Natural killer cell (primary cell): ENCODE results near the gene ZMYM2. TPM values are rescaled to one million over a fixed set of nuclear protein-coding genes. Genes with fewer than 3 reads are reported as not detected.

ENCODE experiments used
- ATAC-seq, 3 donors: fragments of 150-1000 bp in 2 of 3; fragments of 200-7000 bp in 1 of 3; cut with Tn5 transposase; 1 replicate in 1 of 3; 2 replicates in 2 of 3; pipeline ENCODE4 v1.10.0; 2021; ENCODE audit warnings: mild to moderate bottlenecking in 2 of 3, moderate library complexity in 2 of 3
- DNase-seq, 2 donors: peaks; one replicate each; pipeline versions ENCODE4 v3.0.0 to v3.0.0-alpha.2; 2013 to 2021; ENCODE audit warnings: mixed read lengths in 1 of 2
- H3K27ac ChIP-seq: one replicate; pipeline ENCODE4 v1.5.1; 2013; ENCODE audit warnings: mild to moderate bottlenecking, low read length
- H3K27me3 ChIP-seq: one replicate; pipeline ENCODE4 v1.6.1; 2013; ENCODE audit warnings: low read length; ENCODE audit not compliant: control insufficient read depth, insufficient read depth
- H3K36me3 ChIP-seq: one replicate; pipeline ENCODE4 v1.6.1; 2013; ENCODE audit warnings: low read length; ENCODE audit not compliant: control insufficient read depth, insufficient read depth
- H3K4me1 ChIP-seq: one replicate; pipeline ENCODE4 v1.6.1; 2013; ENCODE audit warnings: low read length; ENCODE audit not compliant: control insufficient read depth, insufficient read depth
- H3K4me3 ChIP-seq: one replicate; pipeline ENCODE4 v1.5.1; 2013; ENCODE audit warnings: low read length
- H3K9me3 ChIP-seq: one replicate; pipeline ENCODE4 v1.6.1; 2013; ENCODE audit warnings: low read length; ENCODE audit not compliant: control insufficient read depth, insufficient read depth
- H3K27ac Mint-ChIP-seq, 2 donors: one replicate each; pipeline ENCODE4 v1.8.0; 2022; ENCODE audit warnings: mild to moderate bottlenecking in 2 of 2, mixed read lengths in 2 of 2, moderate library complexity in 1 of 2
- H3K27me3 Mint-ChIP-seq, 2 donors: one replicate each; pipeline ENCODE4 v1.8.0; 2022; ENCODE audit warnings: low read depth in 2 of 2, mixed read lengths in 2 of 2
- H3K36me3 Mint-ChIP-seq: one replicate; pipeline ENCODE4 v1.8.0; 2022; ENCODE audit warnings: mixed read lengths
- H3K4me1 Mint-ChIP-seq, 2 donors: one replicate each; pipeline ENCODE4 v1.8.0; 2022; ENCODE audit warnings: mixed read lengths in 2 of 2
- H3K4me3 Mint-ChIP-seq: one replicate; pipeline ENCODE4 v1.8.0; 2022; ENCODE audit warnings: mild to moderate bottlenecking, moderate library complexity, mixed read lengths
- H3K9me3 Mint-ChIP-seq, 2 donors: one replicate each; pipeline ENCODE4 v1.8.0; 2022; ENCODE audit warnings: mixed read lengths in 2 of 2
- WGBS: methylation state at CpG from one replicate; pipeline ENCODE4 v1.1.7; 2013; ENCODE audit warnings: missing lambda C conversion rate; ENCODE audit not compliant: insufficient coverage; 5-methylcytosine and 5-hydroxymethylcytosine counted together
- intact Hi-C: fragments of 100-400 bp; cut with micrococcal nuclease; formaldehyde crosslinking; loops from one replicate; pipeline ENCODE4 v1.14.2; 2022
- total RNA-seq, 4 donors: library from RNA; stranded (reverse); fragments of 120-200 nt in 1 of 4; gene quantifications; one replicate each; pipeline versions ENCODE4 v1.2.3 to v1.2.4, GENCODE V29; 2013 to 2022
- TF ChIP-seq, protein P1 (sequence below): fragments of 200-600 bp; IDR thresholded peaks from one replicate; pipeline ENCODE4 v1.8.0; 2022; ENCODE audit warnings: antibody characterized with exemption

Gene ZMYM2
- 100 to 1,000 TPM in 1 of 3 donors, 10 to 100 TPM in 2; 82.1 to 101 (median 87.0) TPM for total RNA-seq
- 137 TPM for total RNA-seq (2013)

DNA sequence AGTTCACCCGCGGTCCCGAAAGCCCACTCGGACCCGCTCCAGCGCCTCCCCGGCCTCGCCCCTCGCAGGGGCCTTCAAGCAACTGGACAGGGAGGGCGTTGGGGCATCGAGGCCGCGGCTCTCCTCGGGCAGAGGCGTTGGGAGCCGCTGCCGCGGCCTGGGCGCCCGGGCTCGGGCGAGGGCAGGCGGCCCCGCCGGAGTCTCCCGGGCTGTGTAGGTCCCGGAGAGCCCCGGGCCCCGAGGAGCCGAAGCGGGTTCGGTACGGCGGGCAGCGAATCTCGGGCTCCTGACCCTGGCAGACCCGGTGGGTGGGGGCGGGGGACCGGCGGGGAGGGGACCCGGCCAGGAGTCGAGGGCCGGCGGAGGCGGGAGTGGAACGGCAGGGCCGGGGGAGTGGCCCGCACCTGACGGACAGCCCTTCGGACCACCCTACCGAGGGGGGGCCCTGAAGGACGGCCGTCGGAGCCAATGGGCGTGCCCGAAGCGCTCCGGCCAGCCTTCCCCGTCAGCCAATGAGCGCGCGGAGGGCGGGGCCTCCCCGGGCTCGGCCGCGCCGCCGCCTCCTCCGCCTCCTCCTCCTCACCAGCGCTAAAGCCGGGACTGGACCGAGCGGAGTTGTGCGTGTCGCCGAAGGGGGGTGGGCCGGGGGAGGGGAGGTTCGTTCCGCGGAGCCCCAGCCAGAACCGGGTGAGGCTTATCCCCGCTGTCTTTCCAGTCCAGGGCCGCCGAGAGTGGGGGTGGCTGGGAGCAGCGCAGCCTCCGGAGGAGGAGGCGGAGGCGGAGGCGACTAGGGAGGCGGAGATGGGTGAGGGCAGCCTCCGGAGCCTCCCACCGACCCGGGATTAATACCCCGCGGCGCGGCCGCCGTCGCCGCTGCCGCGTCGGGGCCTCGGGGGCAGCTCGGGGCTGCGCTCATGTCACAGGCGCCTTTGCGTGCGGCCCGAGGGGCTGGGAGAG is at the start of gene ZMYM2:
Gene ZMYM2, plus strand, starts transcription at position 573 of the 957 bp plus-strand sequence. CDS start 34,346 bp downstream, outside the sequence.
- peak within 1 kb of the TSS; percentile 82 for H3K4me3 ChIP-seq
- H3K27me3 ChIP-seq = no peaks in the 10 kb centered on the region
- H3K36me3 ChIP-seq = peaks cover 15% of the 10 kb centered on the region
- peak; percentile 97 to 100 for DNase-seq
- TF ChIP-seq, protein P1, sequence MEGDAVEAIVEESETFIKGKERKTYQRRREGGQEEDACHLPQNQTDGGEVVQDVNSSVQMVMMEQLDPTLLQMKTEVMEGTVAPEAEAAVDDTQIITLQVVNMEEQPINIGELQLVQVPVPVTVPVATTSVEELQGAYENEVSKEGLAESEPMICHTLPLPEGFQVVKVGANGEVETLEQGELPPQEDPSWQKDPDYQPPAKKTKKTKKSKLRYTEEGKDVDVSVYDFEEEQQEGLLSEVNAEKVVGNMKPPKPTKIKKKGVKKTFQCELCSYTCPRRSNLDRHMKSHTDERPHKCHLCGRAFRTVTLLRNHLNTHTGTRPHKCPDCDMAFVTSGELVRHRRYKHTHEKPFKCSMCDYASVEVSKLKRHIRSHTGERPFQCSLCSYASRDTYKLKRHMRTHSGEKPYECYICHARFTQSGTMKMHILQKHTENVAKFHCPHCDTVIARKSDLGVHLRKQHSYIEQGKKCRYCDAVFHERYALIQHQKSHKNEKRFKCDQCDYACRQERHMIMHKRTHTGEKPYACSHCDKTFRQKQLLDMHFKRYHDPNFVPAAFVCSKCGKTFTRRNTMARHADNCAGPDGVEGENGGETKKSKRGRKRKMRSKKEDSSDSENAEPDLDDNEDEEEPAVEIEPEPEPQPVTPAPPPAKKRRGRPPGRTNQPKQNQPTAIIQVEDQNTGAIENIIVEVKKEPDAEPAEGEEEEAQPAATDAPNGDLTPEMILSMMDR = no peak
- no peaks in the 10 kb centered on the region for H3K36me3 Mint-ChIP-seq
- peaks cover 23 to 29% of the 10 kb centered on the region in 2 donors for H3K4me1 Mint-ChIP-seq
- H3K9me3 ChIP-seq = no peaks in the 10 kb centered on the region
- peak within 1 kb of the TSS; percentile 95 for H3K4me3 Mint-ChIP-seq
- peak within 1 kb of the TSS; percentile 98 for H3K27ac ChIP-seq
- WGBS = under 1% methylated on average over 106 of the region's 112 CpGs
- H3K9me3 Mint-ChIP-seq = no peaks in the 10 kb centered on the region
- peak within 1 kb of the TSS; percentile 91 to 96 for H3K27ac Mint-ChIP-seq
- ATAC-seq = peak; percentile 79 to 94 (median 86)
- intact Hi-C loops = loop anchor here (5.0 kb wide), 1 partner anchor 326 kb away; the partner anchor contains the start of gene MPHOSPH8
- peaks cover 0 to 3% of the 10 kb centered on the region in 2 donors for H3K27me3 Mint-ChIP-seq
- H3K4me1 ChIP-seq = peaks cover 8% of the 10 kb centered on the region

DNA sequence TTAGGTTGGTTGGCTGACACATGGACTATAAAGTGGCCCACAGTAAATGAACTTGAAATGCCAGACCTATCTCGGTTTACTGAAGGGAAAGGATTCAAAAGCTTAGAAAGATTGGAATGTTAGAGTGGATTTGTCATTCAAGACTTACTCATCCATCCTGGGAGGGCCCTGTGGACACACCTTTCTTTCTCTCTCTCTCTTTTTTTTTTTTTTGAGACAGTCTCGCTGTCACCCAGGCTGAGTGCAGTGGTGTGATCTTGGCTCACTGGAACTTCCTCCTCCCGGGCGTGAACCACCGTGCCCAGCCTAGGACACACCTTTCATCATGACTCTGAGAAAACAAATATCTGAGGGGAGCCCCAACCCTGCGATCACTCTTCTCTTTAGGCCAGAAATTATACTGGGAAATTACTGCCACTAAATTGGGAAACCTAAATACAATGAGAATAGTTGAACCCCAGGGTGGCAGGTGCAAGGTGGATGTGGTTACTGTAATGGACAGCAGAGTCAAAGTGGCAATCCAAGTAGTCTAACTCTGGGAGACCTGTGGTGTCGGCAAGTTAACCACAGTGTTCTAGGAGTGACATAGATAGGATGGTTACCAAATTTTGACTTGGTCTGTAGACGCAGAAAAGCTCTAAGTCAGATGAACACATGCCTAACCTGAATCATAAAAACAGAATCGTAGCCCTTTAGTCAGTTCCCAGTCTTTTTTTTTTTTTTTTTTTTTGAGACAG is 48.0 kb upstream of the ZMYM2 start:
- no peaks in the 10 kb centered on the region for H3K27me3 Mint-ChIP-seq
- intact Hi-C loops = no loop called here
- H3K27ac Mint-ChIP-seq = peak overlapping the region in 1 of 2 donors; percentile 52
- Histone ChIP-seq H3K4me1 (no peaks in the 10 kb centered on the region), H3K27me3 (no peaks in the 10 kb centered on the region), H3K27ac (no peak overlapping the region), H3K9me3 (no peaks in the 10 kb centered on the region), H3K36me3 (no peaks in the 10 kb centered on the region), H3K4me3 (no peak overlapping the region)
- TF ChIP-seq, protein P1 = no peak
- no peaks in the 10 kb centered on the region for H3K36me3 Mint-ChIP-seq
- 61% methylated on average over 9 of the region's 9 CpGs for WGBS
- H3K9me3 Mint-ChIP-seq = no peaks in the 10 kb centered on the region
- H3K4me1 Mint-ChIP-seq = peaks cover 7 to 8% of the 10 kb centered on the region in 2 donors
- DNase-seq (no peak), ATAC-seq (peak in 2 of 3 donors; percentile 36 to 72)
- H3K4me3 Mint-ChIP-seq = no peak overlapping the region

DNA sequence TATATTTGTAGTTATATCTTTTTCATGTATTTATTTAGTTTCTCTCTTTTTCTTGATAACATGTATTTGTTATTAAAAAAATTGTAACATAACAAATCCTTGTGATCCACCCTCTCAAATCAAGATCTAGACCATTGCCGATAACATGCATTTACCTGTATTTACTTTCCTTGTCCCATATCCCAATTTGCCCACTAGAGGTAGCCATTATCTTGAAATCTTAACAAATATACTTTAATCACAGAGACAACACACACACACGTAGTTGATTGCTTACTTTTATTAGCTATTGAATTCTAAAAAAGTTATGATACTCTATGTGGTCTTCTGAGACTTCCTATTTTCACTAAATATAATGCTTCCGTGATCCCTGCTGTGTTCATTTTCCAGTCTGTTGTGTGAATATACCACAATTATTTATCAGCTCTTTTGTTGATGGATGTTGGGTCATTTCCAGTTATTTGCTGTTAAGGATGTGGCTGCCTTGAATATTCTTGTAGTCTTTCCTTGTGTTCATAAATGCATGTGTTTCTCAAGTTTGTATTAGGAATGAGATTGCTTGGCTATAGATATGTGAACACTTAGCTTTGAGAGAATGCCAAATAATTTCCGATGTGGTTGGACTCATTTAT is 31.3 kb upstream of the ZMYM2 start:
- TF ChIP-seq, protein P1 = peak; percentile 22
- intact Hi-C loops = no loop called here
- Histone ChIP-seq H3K27me3 (no peaks in the 10 kb centered on the region), H3K4me3 (no peak overlapping the region), H3K9me3 (no peaks in the 10 kb centered on the region), H3K36me3 (no peaks in the 10 kb centered on the region), H3K27ac (no peak overlapping the region), H3K4me1 (no peaks in the 10 kb centered on the region)
- ATAC-seq (no peak), DNase-seq (peak in 1 of 2 donors; percentile 63)
- Mint-ChIP-seq H3K4me3 (no peak overlapping the region), H3K27ac (no peak overlapping the region), H3K4me1 (no peaks in the 10 kb centered on the region), H3K36me3 (no peaks in the 10 kb centered on the region), H3K27me3 (peaks cover 0 to 3% of the 10 kb centered on the region in 2 donors), H3K9me3 (no peaks in the 10 kb centered on the region)
- 42% methylated on average over 2 of the region's 4 CpGs for WGBS
